Lower leg skin (tissue), 3 donors: ENCODE results near the gene RB1.

Experiments
- POLR2A ChIP-seq, 2 donors: fragments of 450-650 bp; IDR thresholded peaks; one replicate each; pipeline ENCODE4 v1.6.1; 2016 to 2017; ENCODE audit warnings: antibody characterized with exemption in 2 of 2, mild to moderate bottlenecking in 1 of 2, moderate library complexity in 1 of 2
- TF ChIP-seq, protein P1 (sequence below), 3 donors: fragments of 450-650 bp; IDR thresholded peaks; one replicate each; pipeline ENCODE4 v1.5.1; 2016; ENCODE audit warnings: antibody characterized with exemption in 3 of 3, mild to moderate bottlenecking in 3 of 3, moderate library complexity in 2 of 3

DNA sequence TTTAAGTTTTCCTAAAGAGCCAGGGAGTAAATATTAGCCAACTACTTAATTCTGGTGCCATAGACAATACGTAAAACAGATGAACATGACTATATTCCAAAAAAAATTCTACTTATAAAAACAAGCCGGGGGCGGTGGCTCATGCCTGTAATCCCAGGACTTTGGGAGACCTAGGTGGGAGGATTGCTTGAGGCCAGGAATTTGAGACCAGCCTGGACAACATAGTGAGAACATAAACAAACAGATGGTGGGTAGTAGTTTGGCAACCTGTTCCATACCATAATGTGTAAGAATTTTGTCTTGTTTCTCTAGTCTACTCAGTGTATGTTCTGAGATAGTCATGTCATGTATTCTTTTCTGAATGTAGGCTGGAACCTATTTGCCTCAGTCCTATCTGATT, 45.1 kb upstream of the RB1 start:
- TF ChIP-seq, protein P1, sequence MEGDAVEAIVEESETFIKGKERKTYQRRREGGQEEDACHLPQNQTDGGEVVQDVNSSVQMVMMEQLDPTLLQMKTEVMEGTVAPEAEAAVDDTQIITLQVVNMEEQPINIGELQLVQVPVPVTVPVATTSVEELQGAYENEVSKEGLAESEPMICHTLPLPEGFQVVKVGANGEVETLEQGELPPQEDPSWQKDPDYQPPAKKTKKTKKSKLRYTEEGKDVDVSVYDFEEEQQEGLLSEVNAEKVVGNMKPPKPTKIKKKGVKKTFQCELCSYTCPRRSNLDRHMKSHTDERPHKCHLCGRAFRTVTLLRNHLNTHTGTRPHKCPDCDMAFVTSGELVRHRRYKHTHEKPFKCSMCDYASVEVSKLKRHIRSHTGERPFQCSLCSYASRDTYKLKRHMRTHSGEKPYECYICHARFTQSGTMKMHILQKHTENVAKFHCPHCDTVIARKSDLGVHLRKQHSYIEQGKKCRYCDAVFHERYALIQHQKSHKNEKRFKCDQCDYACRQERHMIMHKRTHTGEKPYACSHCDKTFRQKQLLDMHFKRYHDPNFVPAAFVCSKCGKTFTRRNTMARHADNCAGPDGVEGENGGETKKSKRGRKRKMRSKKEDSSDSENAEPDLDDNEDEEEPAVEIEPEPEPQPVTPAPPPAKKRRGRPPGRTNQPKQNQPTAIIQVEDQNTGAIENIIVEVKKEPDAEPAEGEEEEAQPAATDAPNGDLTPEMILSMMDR (IDR thresholded peaks at IDR 0.05), result no peak
- TF ChIP-seq POLR2A (IDR thresholded peaks at IDR 0.05), result no peak
